IPS DF 19.7 (cell line): ENCODE results near the gene ACER3.
A peak's percentile ranks its signal among the peaks of the same experiment; 100 is the strongest.
"Not testable (repeated sequence)": the region's sequence is repeated elsewhere in the genome, so short reads cannot be mapped to it uniquely, and the experiment has no call there.

Source experiments
- DNase-seq: peaks from one replicate; pipeline ENCODE4 v3.0.0-alpha.2; 2013; ENCODE audit warnings: low read depth, low spot score

The ACER3 gene

GRCh38 chr11:77038029-77038824 is 177.5 kb downstream of the ACER3 start:
- DNase-seq = no peak

DNA sequence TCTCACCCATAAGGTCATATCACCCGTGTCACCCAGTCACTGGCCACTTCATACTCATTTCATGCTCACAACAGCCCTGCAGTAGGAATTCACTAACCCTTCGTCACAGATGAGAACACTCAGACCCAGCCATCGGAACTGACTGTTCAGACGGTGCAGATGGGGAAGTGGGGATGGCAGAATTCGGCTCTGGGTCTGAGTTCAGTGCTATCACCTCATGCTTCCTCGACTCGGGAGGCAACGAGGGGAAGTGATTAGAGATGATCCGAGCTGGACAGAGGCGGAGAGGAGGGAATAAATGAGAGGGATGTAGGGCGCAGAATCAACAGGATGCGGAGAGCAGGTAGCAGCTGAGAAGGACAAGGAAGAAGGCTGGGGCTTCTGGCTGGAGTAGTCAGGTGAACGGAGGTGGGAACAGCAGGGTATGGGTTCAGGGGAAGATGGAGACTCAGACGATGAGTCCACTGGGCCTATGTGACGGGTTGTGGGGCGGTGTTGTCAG is 178.2 kb downstream of the ACER3 start:
- no peak for DNase-seq

DNA sequence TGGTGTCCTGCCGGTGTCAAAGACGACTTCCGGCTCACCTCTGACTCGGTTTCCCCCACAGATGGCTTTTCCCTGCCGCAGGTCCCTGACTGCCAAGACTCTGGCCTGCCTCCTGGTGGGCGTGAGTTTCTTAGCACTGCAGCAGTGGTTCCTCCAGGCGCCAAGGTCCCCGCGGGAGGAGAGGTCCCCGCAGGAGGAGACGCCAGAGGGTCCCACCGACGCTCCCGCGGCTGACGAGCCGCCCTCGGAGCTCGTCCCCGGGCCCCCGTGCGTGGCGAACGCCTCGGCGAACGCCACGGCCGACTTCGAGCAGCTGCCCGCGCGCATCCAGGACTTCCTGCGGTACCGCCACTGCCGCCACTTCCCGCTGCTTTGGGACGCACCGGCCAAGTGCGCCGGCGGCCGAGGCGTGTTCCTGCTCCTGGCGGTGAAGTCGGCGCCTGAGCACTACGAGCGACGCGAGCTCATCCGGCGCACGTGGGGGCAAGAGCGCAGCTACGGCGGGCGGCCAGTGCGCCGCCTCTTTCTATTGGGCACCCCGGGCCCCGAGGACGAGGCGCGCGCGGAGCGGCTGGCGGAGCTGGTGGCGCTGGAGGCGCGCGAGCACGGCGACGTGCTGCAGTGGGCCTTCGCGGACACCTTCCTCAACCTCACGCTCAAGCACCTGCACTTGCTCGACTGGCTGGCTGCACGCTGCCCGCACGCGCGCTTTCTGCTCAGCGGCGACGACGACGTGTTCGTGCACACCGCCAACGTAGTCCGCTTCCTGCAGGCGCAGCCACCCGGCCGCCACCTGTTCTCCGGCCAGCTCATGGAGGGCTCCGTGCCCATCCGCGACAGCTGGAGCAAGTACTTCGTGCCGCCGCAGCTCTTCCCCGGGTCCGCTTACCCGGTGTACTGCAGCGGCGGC is 179.0 kb downstream of the ACER3 start:
- no peak for DNase-seq

- no peak for DNase-seq
Observed at GRCh38 chr11:77040401-77040777, 179.7 kb downstream of the ACER3 start.

- DNase-seq = no peak
Observed at GRCh38 chr11:77040889-77041288, 180.2 kb downstream of the ACER3 start.

DNA sequence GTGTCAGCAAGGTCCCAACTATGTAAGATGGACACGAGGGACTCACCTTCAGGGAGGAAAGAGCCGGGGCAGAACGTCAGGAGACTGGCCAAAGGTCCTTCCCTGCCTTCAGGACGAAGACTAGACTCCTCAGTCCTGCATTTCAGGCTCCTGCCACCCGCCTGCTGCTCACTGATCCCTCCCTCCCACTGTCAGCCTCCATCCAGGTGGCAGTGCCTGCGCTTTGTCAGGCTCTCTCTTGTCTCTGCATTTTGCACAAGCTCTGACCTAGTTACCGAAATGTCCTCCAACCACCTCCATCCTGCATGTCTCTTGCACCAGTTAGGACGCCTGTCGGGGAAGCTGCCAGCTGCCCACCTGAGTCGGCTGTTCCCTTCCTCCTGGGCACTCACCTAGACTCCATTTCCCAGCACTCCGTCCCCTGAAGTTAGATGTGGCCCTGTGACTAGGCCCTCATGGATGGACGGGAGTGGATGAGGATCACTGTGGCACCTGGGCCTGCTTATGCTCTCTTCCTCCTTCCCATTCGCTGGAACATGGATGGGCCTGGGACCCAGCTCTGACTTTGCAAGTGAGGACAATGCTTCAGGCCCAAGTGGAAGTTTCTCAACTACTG is 181.5 kb downstream of the ACER3 start:
- DNase-seq = no peak

GRCh38 chr11:77044356-77044755 is 183.6 kb downstream of the ACER3 start:
- no peak for DNase-seq

DNA sequence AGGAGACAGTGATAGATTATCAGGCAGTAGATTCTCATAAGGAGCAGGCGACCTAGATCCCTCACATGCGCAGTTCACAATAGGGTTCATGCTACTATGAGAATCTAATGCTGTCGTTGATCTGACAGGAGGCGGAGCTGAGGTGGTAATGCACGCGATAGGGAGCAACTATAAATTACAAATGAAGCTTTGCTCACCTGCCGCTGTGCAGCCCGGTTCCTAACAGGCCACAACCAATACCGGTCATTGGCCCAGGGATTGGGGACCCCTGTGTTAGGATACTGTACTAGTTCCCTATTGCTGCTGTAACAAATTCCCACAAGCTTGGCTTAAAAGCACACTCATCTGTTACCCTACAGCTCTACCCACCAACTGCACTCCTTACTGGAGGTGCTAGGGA is 184.2 kb downstream of the ACER3 start:
- DNase-seq = no peak

DNA sequence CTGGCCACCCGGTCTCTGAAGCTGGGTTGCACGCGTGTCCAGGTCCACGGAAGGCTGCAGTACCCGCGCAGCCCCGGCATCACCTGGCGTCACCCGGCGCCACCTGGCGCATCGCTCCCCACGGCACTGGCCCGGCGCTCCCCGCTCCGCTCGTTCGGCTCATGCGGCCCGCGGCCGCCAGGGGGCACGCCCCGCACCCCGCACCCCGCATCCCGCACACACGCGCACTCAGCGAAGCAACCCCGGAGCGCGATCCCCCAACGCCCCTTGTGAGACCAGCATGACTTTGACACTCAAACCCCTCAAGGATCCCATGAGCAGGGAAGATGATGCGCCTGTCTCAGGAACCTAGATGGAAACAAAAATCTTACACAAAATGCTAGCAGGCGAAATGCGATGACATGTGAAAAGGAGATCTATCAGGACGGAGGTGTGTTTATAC is 185.4 kb downstream of the ACER3 start:
- no peak for DNase-seq

DNA sequence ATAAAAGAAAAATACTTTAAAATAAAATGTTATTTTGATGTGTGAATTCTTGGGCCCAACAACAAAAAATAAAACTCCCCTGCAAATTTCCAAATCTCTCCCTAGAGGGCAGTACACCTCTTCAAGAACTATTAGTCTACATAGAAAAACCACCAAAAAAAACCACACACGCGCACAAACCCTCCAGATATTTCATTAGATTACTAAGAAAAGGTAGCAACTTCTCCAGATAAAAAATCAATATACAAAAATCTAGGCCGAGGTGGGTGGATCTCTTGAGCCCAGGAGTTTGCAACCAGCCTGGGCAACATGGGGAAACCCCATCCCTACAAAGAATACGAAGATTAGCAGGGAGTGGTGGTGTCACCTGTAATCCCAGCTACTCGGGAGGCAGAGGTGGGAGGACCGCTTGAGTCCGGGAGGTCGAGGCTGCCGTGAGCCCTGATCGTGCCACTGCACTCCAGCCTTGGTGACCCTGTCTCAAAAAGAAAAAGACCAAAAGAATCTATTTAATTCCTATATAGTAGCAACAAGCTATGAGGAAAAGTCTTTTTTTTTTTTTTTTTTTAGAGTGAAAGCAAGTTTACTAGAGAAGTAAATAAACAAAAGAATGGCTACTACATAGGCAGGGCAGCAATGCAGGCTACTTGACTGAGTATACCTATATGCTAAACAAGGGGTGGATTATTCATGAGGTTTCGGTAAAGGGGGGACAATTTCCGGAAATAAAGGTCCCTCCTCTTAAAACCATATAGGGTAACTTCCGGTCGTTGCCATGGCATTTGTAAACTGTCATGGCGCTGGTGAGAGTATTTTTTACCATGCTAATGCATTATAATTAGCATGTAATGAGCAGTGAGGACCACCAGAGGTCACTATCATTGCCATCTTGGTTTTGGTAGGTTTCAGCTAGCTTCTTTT is 186.5 kb downstream of the ACER3 start:
- DNase-seq = peak; percentile 89

DNA sequence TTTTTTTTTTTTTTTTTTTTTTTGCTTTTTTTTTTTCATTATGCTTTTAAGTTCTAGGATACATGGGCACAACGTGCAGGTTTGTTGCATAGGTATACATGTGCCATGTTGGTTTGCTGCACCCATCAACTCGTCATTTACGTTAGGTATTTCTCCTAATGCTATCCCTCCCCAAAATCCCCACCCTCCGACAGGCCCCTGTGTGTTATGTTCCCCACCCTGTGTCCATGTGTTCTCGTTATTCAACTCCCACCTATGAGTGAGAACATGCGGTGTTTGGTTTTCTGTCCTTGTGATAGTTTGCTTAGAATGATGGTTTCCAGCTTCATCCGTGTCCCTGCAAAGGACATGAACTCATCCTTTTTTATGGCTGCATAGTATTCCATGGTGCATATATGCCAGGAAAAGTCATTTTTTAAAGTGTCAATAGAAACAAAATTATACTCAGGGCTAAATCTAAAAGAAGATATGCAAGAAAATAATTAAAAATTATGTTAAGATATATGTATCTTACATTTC is 187.3 kb downstream of the ACER3 start:
- DNase-seq = not testable (repeated sequence)

GRCh38 chr11:77049026-77049425 is 188.3 kb downstream of the ACER3 start:
- DNase-seq = no peak

- no peak for DNase-seq
Observed at GRCh38 chr11:77051511-77051910, 190.8 kb downstream of the ACER3 start.

GRCh38 chr11:77052518-77052917 is 191.8 kb downstream of the ACER3 start:
- DNase-seq = no peak

- DNase-seq = no peak
Observed at GRCh38 chr11:77053217-77054015, 192.7 kb downstream of the ACER3 start.

GRCh38 chr11:77054084-77054483 is 193.4 kb downstream of the ACER3 start:
- no peak for DNase-seq

DNA sequence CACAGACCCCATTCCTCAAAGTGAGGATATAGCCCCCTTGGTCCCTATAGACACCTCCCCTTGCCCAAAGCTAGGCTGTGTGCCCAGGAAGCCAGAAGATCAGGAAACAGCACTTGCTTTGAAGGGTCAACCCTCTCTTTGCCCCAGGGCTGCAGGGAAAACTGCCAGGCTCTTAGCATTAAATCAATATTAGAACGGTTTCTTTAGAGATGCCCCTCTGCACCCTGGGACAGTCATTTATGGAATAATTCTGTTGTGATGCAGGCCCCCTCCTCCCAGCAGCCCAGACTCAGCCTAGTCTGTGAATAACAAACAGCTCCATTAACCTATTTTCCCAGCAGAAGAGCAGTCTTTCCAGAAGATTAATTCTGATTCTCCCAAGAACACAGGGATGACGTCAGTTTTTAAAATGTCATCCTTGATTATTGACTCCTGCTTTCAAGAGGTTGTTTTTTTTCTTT is 194.4 kb downstream of the ACER3 start:
- no peak for DNase-seq

GRCh38 chr11:77055913-77056312 is 195.2 kb downstream of the ACER3 start:
- DNase-seq = no peak

DNA sequence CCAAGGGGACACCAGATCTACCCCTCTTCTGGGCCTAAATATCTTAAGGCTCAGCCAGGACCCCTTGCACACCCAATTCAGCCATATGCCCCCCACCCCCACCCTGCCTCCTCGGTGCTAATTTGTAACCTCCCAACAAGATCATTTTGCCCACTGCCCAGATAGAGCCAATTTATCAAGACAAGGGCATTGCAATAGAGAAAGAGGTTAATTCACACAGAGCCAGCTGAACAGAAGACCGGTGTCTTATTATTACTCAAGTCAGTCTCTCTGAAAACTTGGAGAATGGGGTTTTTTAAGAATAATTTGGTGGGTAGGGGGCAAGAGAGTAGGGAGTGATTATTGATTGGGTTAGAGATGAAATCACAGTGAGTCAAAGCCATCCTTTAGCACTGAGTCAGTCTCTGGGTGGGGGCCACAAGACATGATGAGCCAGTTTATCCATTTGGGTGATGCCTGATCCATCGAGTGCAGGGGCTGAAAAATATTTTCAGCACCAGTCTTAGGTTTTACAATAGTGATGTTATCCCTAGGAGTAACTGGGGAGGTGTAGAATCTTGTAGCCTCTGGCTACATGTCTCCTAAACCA is 196.2 kb downstream of the ACER3 start:
- DNase-seq = no peak
